Stimulated activated effector memory CD8-positive, alpha-beta T cell treated with anti-CD3 and anti-CD28 coated beads, Interleukin-12 subunit alpha, Interleukin-12 subunit beta, amount 100 ng/mL, for 72 hours (primary cell): ENCODE measurements around the gene C11orf98.

Source experiments
- ATAC-seq: fragments of 150-1000 bp; cut with Tn5 transposase; 2 replicates; pipeline ENCODE4 v1.10.0; 2021
- DNase-seq, 2 donors: peaks; one replicate each; pipeline ENCODE4 v3.0.0; 2021 to 2022; ENCODE audit warnings: low spot score in 2 of 2
- H3K27ac Mint-ChIP-seq: one replicate; pipeline ENCODE4 v1.8.0; 2022; ENCODE audit warnings: mild to moderate bottlenecking, mixed read lengths
- H3K36me3 Mint-ChIP-seq: one replicate; pipeline ENCODE4 v1.8.0; 2022; ENCODE audit warnings: mild to moderate bottlenecking, mixed read lengths
- H3K4me1 Mint-ChIP-seq: one replicate; pipeline ENCODE4 v1.8.0; 2022; ENCODE audit warnings: mixed read lengths
- H3K4me3 Mint-ChIP-seq: one replicate; pipeline ENCODE4 v1.8.0; 2022; ENCODE audit warnings: mild to moderate bottlenecking, mixed read lengths
- H3K9me3 Mint-ChIP-seq: one replicate; pipeline ENCODE4 v1.8.0; 2022; ENCODE audit warnings: mixed read lengths

Gene C11orf98

DNA sequence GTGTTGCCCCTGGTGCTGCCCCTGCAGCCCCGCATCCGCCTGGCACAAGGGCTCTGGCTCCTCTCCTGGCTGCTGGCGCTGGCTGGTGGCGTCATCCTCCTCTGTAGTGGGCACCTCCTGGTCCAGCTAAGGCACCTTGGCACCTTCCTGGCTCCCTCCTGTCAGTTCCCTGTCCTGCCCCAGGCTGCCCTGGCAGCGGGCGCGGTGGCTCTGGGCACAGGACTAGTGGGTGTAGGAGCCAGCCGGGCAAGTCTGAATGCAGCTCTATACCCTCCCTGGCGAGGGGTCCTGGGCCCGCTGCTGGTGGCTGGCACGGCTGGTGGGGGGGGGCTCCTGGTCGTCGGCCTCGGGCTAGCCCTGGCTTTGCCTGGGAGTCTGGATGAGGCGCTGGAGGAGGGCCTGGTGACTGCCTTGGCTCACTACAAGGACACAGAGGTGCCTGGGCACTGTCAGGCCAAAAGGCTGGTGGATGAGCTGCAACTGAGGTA lies 51.7 kb downstream of the C11orf98 start:
- peak overlapping the region; percentile 52 for H3K4me3 Mint-ChIP-seq
- no peaks in the 10 kb centered on the region for H3K9me3 Mint-ChIP-seq
- DNase-seq (no peak), ATAC-seq (no peak)
- peak overlapping the region; percentile 86 for H3K27ac Mint-ChIP-seq
- H3K36me3 Mint-ChIP-seq: peaks cover 77% of the 10 kb centered on the region
- H3K4me1 Mint-ChIP-seq: peaks cover 54% of the 10 kb centered on the region
